Cardiac fibroblast (primary cell): Measurements from ENCODE around the gene SIGLEC5.

Experiments used
- DNase-seq, 2 donors: peaks; one replicate each; pipeline versions ENCODE4 v3.0.0 to v3.0.0-alpha.2; 2010; ENCODE audit warnings: low read depth in 2 of 2
- H3K4me3 ChIP-seq, 2 donors: replicated peaks in 1 of 2; 1 replicate in 1 of 2; 2 replicates in 1 of 2; pipeline ENCODE4 v1.5.1; 2011; ENCODE audit warnings: low read depth in 2 of 2, low read length in 2 of 2, mild to moderate bottlenecking in 2 of 2, moderate library complexity in 1 of 2
- CTCF ChIP-seq: IDR thresholded peaks from one replicate; pipeline ENCODE4 v1.5.1; 2011; ENCODE audit warnings: low read depth, mild to moderate bottlenecking, low read length, inconsistent platforms

Gene SIGLEC5

GRCh38 chr19:51628153-51628939 lies 1.9 kb downstream of the SIGLEC5 start:
- H3K4me3 ChIP-seq, result no peak overlapping the region
- no peak for TF ChIP-seq CTCF

GRCh38 chr19:51627491-51628138 lies 2.6 kb downstream of the SIGLEC5 start:
- no peak overlapping the region for H3K4me3 ChIP-seq
- TF ChIP-seq CTCF, result no peak
- no peak for DNase-seq

More at GRCh38 chr19:51628153-51628939, 1.9 kb downstream of the SIGLEC5 start:
- DNase-seq, result no peak

GRCh38 chr19:51626675-51627074 lies 3.5 kb downstream of the SIGLEC5 start:
- no peak for DNase-seq
- H3K4me3 ChIP-seq, result no peak overlapping the region
- TF ChIP-seq CTCF, result no peak

- no peak for TF ChIP-seq CTCF
- no peak overlapping the region for H3K4me3 ChIP-seq
- DNase-seq, result no peak
Observed at GRCh38 chr19:51621178-51621577, 9.0 kb downstream of the SIGLEC5 start.

- TF ChIP-seq CTCF, result no peak
- H3K4me3 ChIP-seq, result no peak overlapping the region
- DNase-seq, result no peak
Observed at GRCh38 chr19:51615991-51616390, 14.2 kb downstream of the SIGLEC5 start.

GRCh38 chr19:51614789-51615188 lies 15.4 kb downstream of the SIGLEC5 start:
- no peak for TF ChIP-seq CTCF
- H3K4me3 ChIP-seq, result no peak overlapping the region
- no peak for DNase-seq

GRCh38 chr19:51610576-51610975 lies 19.6 kb downstream of the SIGLEC5 start:
- TF ChIP-seq CTCF, result no peak
- H3K4me3 ChIP-seq, result no peak overlapping the region
- DNase-seq, result no peak
